Measurements from ENCODE around the gene ART1.

GRCh38 chr11:3684129-3684818, 39.3 kb downstream of the ART1 start:
- TF ChIP-seq CTCF (IDR thresholded peaks at IDR 0.05) (no peak), POLR2A (IDR thresholded peaks at IDR 0.05) (no peak)
